ENCODE data around the gene RBM8A.
A peak's percentile ranks its signal among the peaks of the same experiment; 100 is the strongest.

RBM8A gene

GRCh38 chr1:145957443-145958319, 30.4 kb upstream of the RBM8A start, which contains the start of gene LIX1L (continued):
- TF ChIP-seq KLF8 (tag by site-specific recombination; IDR thresholded peaks at IDR 0.05) (peak; percentile 79), HOXD13 (CRISPR knock-in tag; IDR thresholded peaks at IDR 0.05; ENCODE audit: borderline replicate concordance) (no peak), ZBTB17 (tag by site-specific recombination; IDR thresholded peaks at IDR 0.05) (peak; percentile 50; the same call in 1 of the 2 replicates), ZNF777 (tag by site-specific recombination; IDR thresholded peaks at IDR 0.05; ENCODE audit: borderline replicate concordance) (no peak), HIC1 (tag by site-specific recombination; IDR thresholded peaks at IDR 0.05) (peak; percentile 96), BCL11A (tag by site-specific recombination; IDR thresholded peaks at IDR 0.05; ENCODE audit: low read depth) (no peak), ZNF76 (tag by site-specific recombination; IDR thresholded peaks at IDR 0.05; ENCODE audit: borderline replicate concordance, low read depth) (peak; percentile 80; the same call in 1 of the 2 replicates), ZNF585B (tag by site-specific recombination; IDR thresholded peaks at IDR 0.05) (peak; percentile 39), ZIC2 (tag by site-specific recombination; IDR thresholded peaks at IDR 0.05) (peak; percentile 91), ZNF423 (tag by site-specific recombination; IDR thresholded peaks at IDR 0.05) (0 out of 2 replicates have a peak, but pooled peaks have one; percentile 20), ZNF433 (tag by site-specific recombination; IDR thresholded peaks at IDR 0.05; ENCODE audit: low read depth) (no peak), ZNF600 (tag by site-specific recombination; IDR thresholded peaks at IDR 0.05) (peak; percentile 88; the same call in 1 of the 2 replicates), INSM2 (tag by site-specific recombination; IDR thresholded peaks at IDR 0.05) (no peak), OSR2 (tag by site-specific recombination; IDR thresholded peaks at IDR 0.05) (peak; percentile 45; the same call in 1 of the 2 replicates), ZNF660 (tag by site-specific recombination; IDR thresholded peaks at IDR 0.05) (0 out of 2 replicates have a peak, but pooled peaks have one; percentile 62), ZNF654 (tag by site-specific recombination; IDR thresholded peaks at IDR 0.05; ENCODE audit: low read depth) (no peak), GLIS1 (tag by site-specific recombination; IDR thresholded peaks at IDR 0.05) (peak; percentile 75), SP2 (tag by site-specific recombination; IDR thresholded peaks at IDR 0.05) (peak; percentile 96), ZNF366 (tag by site-specific recombination; conservative IDR thresholded peaks at IDR 0.05) (0 out of 2 replicates have a peak, but pooled peaks have one; percentile 6), ZNF280D (tag by site-specific recombination; IDR thresholded peaks at IDR 0.05) (no peak), AEBP2 (tag by site-specific recombination; IDR thresholded peaks at IDR 0.05; ENCODE audit: borderline replicate concordance) (no peak), ZNF19 (tag by site-specific recombination; IDR thresholded peaks at IDR 0.05; ENCODE audit: low read depth) (no peak), ZNF114 (tag by site-specific recombination; IDR thresholded peaks at IDR 0.05) (no peak), ZNF560 (tag by site-specific recombination; IDR thresholded peaks at IDR 0.05; ENCODE audit: borderline replicate concordance) (no peak), KLF1 (tag by site-specific recombination; IDR thresholded peaks at IDR 0.05) (peak; percentile 74; the same call in 1 of the 2 replicates), ZBTB21 (tag by site-specific recombination; IDR thresholded peaks at IDR 0.05) (no peak), ZNF10 (tag by site-specific recombination; IDR thresholded peaks at IDR 0.05) (no peak), ZFP69B (tag by site-specific recombination; IDR thresholded peaks at IDR 0.05) (no peak), IKZF3 (tag by site-specific recombination; IDR thresholded peaks at IDR 0.05) (peak; percentile 72), ZNF155 (tag by site-specific recombination; IDR thresholded peaks at IDR 0.05) (no peak), WT1 (tag by site-specific recombination; IDR thresholded peaks at IDR 0.05) (peak; percentile 88)
